ENCODE measurements around the gene QKI.

The QKI gene

GRCh38 chr6:163420289-163420614 lies 5.7 kb downstream of the QKI start:
- no peak for TF ChIP-seq CTCF (IDR thresholded peaks at IDR 0.05; ENCODE audit: low read depth, low read length, missing control alignments)
- no peak for DNase-seq (ENCODE audit: low read depth)
- H3K4me3 ChIP-seq (ENCODE audit: low read depth, low read length): peak overlapping the region; percentile 14
- in situ Hi-C loops (cut with HindIII; ENCODE audit: low sequenced_read_pairs): no loop called here

- in situ Hi-C loops (cut with HindIII; ENCODE audit: low sequenced_read_pairs): no loop called here
- no peak overlapping the region for H3K4me3 ChIP-seq (ENCODE audit: low read depth, low read length)
- DNase-seq (ENCODE audit: low read depth): no peak
- no peak for TF ChIP-seq CTCF (IDR thresholded peaks at IDR 0.05; ENCODE audit: low read depth, low read length, missing control alignments)
Measured at GRCh38 chr6:163422550-163422949, 8.0 kb downstream of the QKI start.

GRCh38 chr6:163423696-163424095 lies 9.2 kb downstream of the QKI start:
- H3K4me3 ChIP-seq (ENCODE audit: low read depth, low read length): no peak overlapping the region
- in situ Hi-C loops (cut with HindIII; ENCODE audit: low sequenced_read_pairs): no loop called here
- no peak for TF ChIP-seq CTCF (IDR thresholded peaks at IDR 0.05; ENCODE audit: low read depth, low read length, missing control alignments)
- DNase-seq (ENCODE audit: low read depth): no peak

GRCh38 chr6:163427498-163428254 lies 13.2 kb downstream of the QKI start:
- in situ Hi-C loops (cut with HindIII; ENCODE audit: low sequenced_read_pairs): loop anchor here (25.0 kb wide), 1 partner anchor 510 kb away; no protein-coding TSS in a partner anchor
- peak; percentile 75 for DNase-seq (ENCODE audit: low read depth)
- no peak overlapping the region for H3K4me3 ChIP-seq (ENCODE audit: low read depth, low read length)
- TF ChIP-seq CTCF (IDR thresholded peaks at IDR 0.05; ENCODE audit: low read depth, low read length, missing control alignments): no peak

GRCh38 chr6:163428373-163428772 lies 13.9 kb downstream of the QKI start:
- TF ChIP-seq CTCF (IDR thresholded peaks at IDR 0.05; ENCODE audit: low read depth, low read length, missing control alignments): no peak
- H3K4me3 ChIP-seq (ENCODE audit: low read depth, low read length): no peak overlapping the region
- no peak for DNase-seq (ENCODE audit: low read depth)
- in situ Hi-C loops (cut with HindIII; ENCODE audit: low sequenced_read_pairs): loop anchor here (25.0 kb wide), 1 partner anchor 509 kb away; no protein-coding TSS in a partner anchor

- in situ Hi-C loops (cut with HindIII; ENCODE audit: low sequenced_read_pairs): loop anchor here (25.0 kb wide), 1 partner anchor 507 kb away; no protein-coding TSS in a partner anchor
- TF ChIP-seq CTCF (IDR thresholded peaks at IDR 0.05; ENCODE audit: low read depth, low read length, missing control alignments): no peak
- H3K4me3 ChIP-seq (ENCODE audit: low read depth, low read length): no peak overlapping the region
- DNase-seq (ENCODE audit: low read depth): no peak
Measured at GRCh38 chr6:163429858-163430448, 15.4 kb downstream of the QKI start.

All from astrocyte of the cerebellum (primary cell).